WERI-Rb-1 (cell line): ENCODE data around the gene BNIP2.
"Not testable (repeated sequence)": the region's sequence is repeated elsewhere in the genome, so short reads cannot be mapped to it uniquely, and the experiment has no call there.

Experiments used
- DNase-seq: peaks from one replicate; pipeline ENCODE4 v3.0.0-alpha.2; 2020
- H3K27ac ChIP-seq: fragments of 250-450 bp; sonication (Bioruptor Pico); 2 replicates; pipeline ENCODE4 v1.5.1; 2020; ENCODE audit warnings: mild to moderate bottlenecking, moderate library complexity
- H3K27me3 ChIP-seq: fragments of 250-450 bp; sonication (Bioruptor Pico); 2 replicates; pipeline ENCODE4 v1.5.1; 2021; ENCODE audit warnings: mild to moderate bottlenecking, low read depth, moderate library complexity; ENCODE audit not compliant: insufficient read depth, severe bottlenecking
- H3K36me3 ChIP-seq: fragments of 250-450 bp; sonication (Bioruptor Pico); 2 replicates; pipeline ENCODE4 v1.5.1; 2020; ENCODE audit warnings: mild to moderate bottlenecking, moderate library complexity
- H3K4me3 ChIP-seq: 2 replicates; pipeline ENCODE4 v1.5.1; 2011; ENCODE audit warnings: low read depth, mild to moderate bottlenecking, control low read depth, low read length
- H3K9me3 ChIP-seq: fragments of 250-450 bp; sonication (Bioruptor Pico); 2 replicates; pipeline ENCODE4 v1.5.1; 2021; ENCODE audit warnings: mild to moderate bottlenecking, moderate library complexity; ENCODE audit not compliant: severe bottlenecking
- CTCF ChIP-seq: IDR thresholded peaks from 2 replicates; pipeline ENCODE4 v1.5.1; 2011; ENCODE audit warnings: low read depth, mild to moderate bottlenecking, control low read depth, inconsistent platforms, low read length

The BNIP2 gene

GRCh38 chr15:59642351-59642750 lies 46.8 kb downstream of the BNIP2 start:
- Histone ChIP-seq H3K27me3 (no peaks in the 10 kb centered on the region), H3K27ac (no peak overlapping the region), H3K36me3 (peaks cover 39% of the 10 kb centered on the region), H3K4me3 (no peak overlapping the region), H3K9me3 (no peaks in the 10 kb centered on the region)
- no peak for DNase-seq
- no peak for TF ChIP-seq CTCF

- H3K27me3 ChIP-seq, DNase-seq, H3K4me3 ChIP-seq, H3K27ac ChIP-seq, H3K9me3 ChIP-seq: not testable (repeated sequence)
- peaks cover 21% of the 10 kb centered on the region for H3K36me3 ChIP-seq
These were observed 51.6 kb downstream of the BNIP2 start for GRCh38 chr15:59637507-59637906.

- Histone ChIP-seq H3K27ac (no peak overlapping the region), H3K27me3 (no peaks in the 10 kb centered on the region), H3K9me3 (no peaks in the 10 kb centered on the region), H3K36me3 (peaks cover 21% of the 10 kb centered on the region), H3K4me3 (no peak overlapping the region)
- no peak for DNase-seq
- TF ChIP-seq CTCF: no peak
These were observed 52.9 kb downstream of the BNIP2 start for GRCh38 chr15:59636184-59636583.

- Histone ChIP-seq H3K4me3 (no peak overlapping the region), H3K36me3 (peaks cover 3% of the 10 kb centered on the region), H3K9me3 (no peaks in the 10 kb centered on the region), H3K27me3 (no peaks in the 10 kb centered on the region), H3K27ac (no peak overlapping the region)
- DNase-seq: peak; percentile 37
- peak; percentile 79 for TF ChIP-seq CTCF
These were observed 56.4 kb downstream of the BNIP2 start for GRCh38 chr15:59632714-59633113.

- peak; percentile 54 for TF ChIP-seq CTCF
- H3K36me3 ChIP-seq: no peaks in the 10 kb centered on the region
- no peak overlapping the region for H3K4me3 ChIP-seq
- no peaks in the 10 kb centered on the region for H3K27me3 ChIP-seq
- H3K9me3 ChIP-seq: no peaks in the 10 kb centered on the region
- H3K27ac ChIP-seq: no peak overlapping the region
- DNase-seq: peak; percentile 35
These were observed 66.8 kb downstream of the BNIP2 start for GRCh38 chr15:59622289-59622688.

- H3K27ac ChIP-seq: no peak overlapping the region
- no peak for TF ChIP-seq CTCF
- no peaks in the 10 kb centered on the region for H3K36me3 ChIP-seq
- H3K27me3 ChIP-seq: no peaks in the 10 kb centered on the region
- no peaks in the 10 kb centered on the region for H3K9me3 ChIP-seq
- DNase-seq: no peak
- H3K4me3 ChIP-seq: no peak overlapping the region
These were observed 70.7 kb downstream of the BNIP2 start for GRCh38 chr15:59618406-59618805.
